NCI-H1436 treated with DMSO at 0.1 percent for 48 hours (cell line): ENCODE data around the gene CNNM4.

ENCODE experiments used
- DNase-seq: peaks from one replicate; lab custom pipeline; 2025; lab: John Stamatoyannopoulos, UW

Gene CNNM4

DNA sequence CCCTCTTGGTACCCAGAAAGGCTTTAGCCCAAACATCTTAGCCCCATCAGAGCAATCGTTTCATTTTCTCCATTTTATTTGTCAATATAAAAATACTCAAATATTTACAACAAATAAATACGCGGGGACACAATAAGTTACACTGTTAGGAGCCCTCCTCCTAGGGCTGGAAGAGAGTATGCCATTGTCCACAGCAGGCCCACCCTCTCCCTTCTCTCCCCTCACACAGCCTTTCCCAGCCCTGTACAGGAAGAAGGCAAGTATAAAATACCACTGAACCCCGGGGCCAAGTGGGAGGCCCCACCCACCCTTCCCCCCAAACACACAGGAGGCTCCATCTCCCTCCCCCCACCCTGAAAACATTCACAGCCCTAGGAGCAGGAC, 99.0 kb downstream of the CNNM4 start:
- no peak for DNase-seq

GRCh38 chr2:96860065-96861029, 99.6 kb downstream of the CNNM4 start:
- DNase-seq, result no peak

DNA sequence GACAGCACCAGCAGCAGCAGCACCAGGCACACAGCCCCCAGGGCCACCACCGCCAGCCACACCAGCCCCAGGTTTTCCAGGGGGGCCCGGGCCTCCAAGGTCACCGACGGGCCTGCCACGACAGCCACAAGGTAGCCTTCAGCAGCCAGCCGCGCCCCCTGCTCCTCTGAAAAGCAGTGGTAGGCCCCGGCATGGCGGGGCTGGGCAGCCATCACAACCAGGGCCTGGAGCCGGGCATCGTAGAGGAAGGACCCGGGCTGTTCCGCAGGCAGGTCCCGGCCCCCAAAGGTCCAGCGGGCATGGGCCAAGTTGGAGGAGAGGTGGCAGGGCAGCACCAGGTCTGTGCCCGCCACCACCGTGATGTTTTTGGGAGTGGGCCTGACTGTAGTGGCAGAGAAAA, 100.4 kb downstream of the CNNM4 start:
- DNase-seq, result no peak
